Amniotic epithelial cell (primary cell): ENCODE results near the gene CATSPERD.

Experiments
- DNase-seq: peaks from one replicate; pipeline ENCODE4 v3.0.0-alpha.2; 2010; ENCODE audit warnings: low read depth

The CATSPERD gene

DNA sequence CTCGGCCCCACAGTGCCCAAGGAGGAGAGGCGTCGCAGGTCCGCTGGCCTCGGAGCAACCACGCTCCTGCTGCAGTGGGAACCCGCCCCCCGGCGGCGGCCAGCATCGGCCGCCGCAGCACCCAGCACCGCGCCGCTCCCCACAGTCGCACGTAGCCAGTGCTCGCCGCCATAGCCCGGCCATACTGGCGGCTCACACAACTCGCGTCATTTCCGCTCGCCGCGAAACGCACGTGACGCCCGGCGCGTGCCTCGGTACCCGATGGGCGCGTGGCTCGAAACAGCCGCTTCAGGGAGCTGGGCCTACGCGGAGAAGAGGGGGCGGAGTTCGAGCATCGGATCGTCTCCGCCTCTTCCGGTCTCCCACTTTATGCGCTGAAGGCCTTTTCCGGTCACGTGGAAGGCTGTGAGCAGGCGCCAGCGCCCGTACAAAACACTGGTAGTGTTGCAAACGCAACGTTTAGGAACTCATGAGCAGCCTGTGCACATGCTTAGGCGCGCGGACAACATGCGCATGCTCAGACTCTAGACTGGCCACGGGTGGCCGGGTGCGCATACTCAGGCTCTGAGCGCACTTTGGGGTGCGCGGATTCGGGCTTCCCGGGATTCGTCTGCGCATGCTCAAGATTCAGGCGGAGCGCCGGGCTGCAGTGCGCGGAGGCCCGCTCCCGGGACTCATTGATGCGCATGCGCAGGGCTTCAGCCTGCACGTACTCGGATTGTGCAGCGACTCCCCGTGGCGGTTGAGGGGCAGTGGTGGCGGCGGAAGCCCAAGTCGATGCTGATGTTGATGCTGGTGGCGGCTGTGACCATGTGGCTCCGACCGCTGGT lies at the start of gene CATSPERD, which contains the start of gene LONP1:
Gene CATSPERD, plus strand, starts transcription at position 677 of the 830 bp plus-strand sequence. Its CDS starts 101 bp downstream, at position 778.
Gene LONP1, minus strand, starts transcription at position 186 of the 830 bp plus-strand sequence. Its CDS starts 14 bp downstream, at position 172.
- peak; percentile 97 for DNase-seq

- DNase-seq = no peak
Measured at GRCh38 chr19:5671600-5671999, 48.8 kb upstream of the CATSPERD start.

- DNase-seq = no peak
Measured at GRCh38 chr19:5672708-5673459, 47.6 kb upstream of the CATSPERD start.

DNA sequence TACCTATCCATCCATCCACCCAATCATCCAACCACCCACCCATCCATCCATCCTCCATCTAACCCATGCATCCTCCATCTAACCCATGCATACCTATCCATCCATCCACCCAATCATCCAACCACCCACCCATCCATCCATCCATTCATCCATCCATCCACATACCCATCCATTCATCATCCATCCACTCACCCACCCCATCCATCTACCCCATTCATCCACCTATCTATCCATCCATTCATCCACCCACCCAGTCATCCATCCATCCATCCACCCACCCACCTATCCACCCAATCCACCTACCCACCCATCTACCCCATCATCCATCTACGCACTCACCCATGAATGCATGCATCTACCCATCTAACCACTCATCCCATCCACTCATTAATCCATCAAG lies 46.7 kb upstream of the CATSPERD start:
- no peak for DNase-seq

DNA sequence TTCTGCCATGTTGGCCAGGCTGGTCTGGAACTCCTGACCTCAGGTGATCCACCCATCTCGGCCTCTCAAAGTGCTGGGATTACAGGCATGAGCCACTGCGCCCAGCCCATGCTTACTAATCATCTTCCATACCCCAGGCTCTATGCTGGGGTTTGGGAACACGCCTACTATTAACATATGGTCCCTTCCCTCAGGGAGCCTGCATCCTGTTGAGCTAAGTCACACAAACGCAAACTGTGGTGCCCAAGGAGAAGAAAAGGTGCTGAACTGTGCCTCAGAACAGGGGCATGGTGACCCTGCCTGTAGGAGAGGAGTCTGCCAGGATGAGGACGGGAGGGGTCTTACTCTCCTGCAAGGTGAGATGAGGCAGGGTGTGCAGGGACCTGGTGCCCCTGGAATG lies 45.7 kb upstream of the CATSPERD start:
- no peak for DNase-seq

DNA sequence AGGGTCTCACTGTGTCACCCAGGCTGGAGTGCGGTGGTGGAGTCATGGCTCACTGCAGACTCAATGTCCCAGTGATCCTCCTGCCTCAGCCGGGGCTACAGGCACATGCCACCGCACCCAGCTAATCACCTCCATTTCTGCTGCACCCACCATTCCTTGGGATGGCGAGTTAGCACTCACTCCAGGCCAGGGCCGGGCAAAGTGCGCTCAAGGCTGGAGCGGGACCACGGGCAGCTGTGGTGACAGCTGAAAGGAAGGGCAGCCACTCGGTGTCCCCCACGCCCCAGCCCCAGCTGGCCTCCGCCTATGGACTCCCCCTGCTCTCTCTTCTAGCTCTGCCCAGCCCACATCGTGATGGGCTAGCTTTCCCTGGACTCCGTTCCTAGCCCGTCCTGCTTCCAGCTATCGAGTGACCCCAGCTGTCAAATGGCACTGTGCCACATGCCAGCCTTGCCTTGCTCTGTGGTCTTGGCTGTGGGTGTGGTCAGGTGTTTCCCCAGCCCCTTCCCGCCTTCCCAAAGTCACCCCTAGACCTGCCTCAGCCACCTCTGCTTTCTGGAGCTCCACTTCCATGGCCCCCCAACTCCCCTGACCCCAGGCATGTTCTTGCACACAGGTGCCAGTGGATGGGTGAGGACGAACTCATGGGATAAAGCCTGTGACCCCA lies 44.2 kb upstream of the CATSPERD start:
- no peak for DNase-seq

GRCh38 chr19:5676772-5677105 lies 43.7 kb upstream of the CATSPERD start:
- DNase-seq = no peak

- no peak for DNase-seq
Measured at GRCh38 chr19:5677136-5677535, 43.3 kb upstream of the CATSPERD start.

GRCh38 chr19:5677580-5677979 lies 42.9 kb upstream of the CATSPERD start:
- DNase-seq = no peak

- DNase-seq = no peak
Measured at GRCh38 chr19:5678071-5678718, 42.2 kb upstream of the CATSPERD start.

DNA sequence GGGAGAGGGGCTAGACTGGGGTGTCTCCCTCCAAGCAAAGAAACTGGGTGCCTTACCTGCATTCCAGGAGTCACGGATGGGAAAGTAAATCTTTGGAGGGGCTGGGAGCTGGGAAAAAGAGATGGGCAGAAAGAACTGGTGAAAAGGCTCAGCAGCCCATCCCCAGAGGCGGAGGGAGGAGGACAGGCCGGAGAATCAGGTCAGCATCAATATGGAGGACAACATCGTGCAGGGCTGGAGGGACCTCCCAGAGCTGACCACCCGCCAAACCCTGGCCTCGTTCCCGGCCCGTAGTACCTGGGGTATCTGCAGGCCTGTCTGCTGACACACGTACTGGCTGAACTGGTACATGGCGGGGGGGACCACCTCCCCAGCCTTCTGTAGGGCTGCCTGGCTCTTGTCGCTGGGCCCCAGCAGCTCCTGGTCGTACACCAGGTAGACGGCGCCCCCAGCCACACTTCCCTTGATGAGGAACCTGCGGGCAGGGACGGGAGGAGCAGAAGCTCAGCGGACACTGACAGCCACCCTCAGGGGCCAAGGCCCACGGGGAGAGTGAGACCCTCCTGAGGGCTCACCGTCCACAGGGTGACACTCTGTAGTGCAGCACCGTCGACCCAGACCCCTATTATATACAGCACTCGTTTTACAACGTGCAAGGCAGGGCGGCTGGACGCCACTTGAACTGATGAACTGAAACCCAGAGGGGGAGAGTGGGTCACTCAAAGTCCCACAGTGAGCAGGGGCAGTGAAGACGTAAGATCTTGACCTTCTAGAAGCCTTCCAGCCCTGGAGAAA lies 41.0 kb upstream of the CATSPERD start:
- no peak for DNase-seq

DNA sequence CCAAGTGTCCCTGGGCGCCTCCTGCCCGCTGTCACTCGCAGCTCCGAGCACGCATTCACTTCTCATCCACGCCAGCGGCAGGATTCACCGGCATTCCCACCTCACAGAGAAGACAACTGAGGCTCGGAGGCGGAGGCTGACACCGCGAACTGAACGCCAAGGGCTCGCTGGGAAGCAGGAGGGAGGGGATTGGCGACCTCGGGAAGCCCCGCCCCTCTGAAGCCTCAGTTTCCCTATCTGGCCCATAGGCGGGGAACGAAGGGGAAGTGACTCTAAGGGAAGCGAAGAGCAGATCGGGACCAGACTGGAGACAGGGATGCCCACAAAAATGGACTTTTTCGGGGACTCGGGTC lies 40.4 kb upstream of the CATSPERD start:
- DNase-seq = peak; percentile 25

DNA sequence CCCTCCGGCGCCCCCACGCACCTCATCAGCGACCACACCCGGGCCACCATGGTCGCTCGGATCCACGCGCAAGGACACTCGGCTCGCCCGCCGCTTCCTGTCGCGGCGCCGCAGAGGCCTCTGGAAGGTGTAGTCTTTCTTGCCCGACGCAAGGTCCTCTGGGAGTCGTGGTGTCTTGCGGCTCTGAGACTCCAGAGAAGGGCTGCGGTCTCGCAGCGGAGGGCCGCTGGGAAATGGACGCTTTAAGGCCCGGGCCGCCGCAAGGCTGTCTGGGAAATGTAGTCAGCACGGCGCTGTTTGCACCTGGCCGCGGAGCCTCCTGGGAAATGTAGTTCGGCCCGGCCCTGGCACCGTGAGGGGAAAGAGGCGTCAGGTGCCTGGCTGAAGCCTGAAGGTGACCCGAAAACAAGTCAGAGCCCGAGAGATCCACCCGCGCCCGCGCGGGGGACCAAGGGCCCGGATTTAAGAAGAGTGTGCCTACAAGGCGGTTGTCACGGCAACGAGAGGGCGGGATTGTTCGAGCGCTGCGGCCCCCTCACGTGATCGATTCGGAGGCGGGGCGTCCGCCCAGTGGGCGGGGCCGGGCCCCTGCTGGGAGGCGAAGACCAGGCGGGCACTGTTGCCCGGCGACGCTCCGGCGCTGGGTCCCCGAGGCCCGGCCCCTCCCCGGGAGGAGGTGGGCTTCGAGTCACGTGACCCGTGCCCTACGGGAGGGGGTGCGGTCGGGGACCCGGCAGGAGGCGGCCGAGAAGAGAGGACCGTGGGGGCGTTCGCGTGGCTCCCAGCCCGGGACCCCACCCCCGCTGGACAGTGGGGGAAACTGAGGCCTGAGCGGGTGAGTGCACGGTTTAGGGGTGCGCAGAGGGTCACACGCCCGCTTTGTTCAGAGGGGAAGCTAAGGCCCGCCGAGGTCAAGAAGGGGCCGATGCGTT lies 39.7 kb upstream of the CATSPERD start, which contains the start of the genes HSD11B1L and MICOS13:
Gene HSD11B1L, plus strand, starts transcription at position 591 of the 932 bp plus-strand sequence. CDS start 3,806 bp downstream, outside the sequence.
Gene MICOS13, minus strand, starts transcription at position 80 of the 932 bp plus-strand sequence. Its CDS starts 30 bp downstream, at position 50.
- DNase-seq = peak; percentile 98

- DNase-seq = no peak
Measured at GRCh38 chr19:5681391-5682106, 38.9 kb upstream of the CATSPERD start.

- no peak for DNase-seq
Measured at GRCh38 chr19:5682107-5682482, 38.3 kb upstream of the CATSPERD start.

- peak; percentile 45 for DNase-seq
Measured at GRCh38 chr19:5683177-5683886, 37.1 kb upstream of the CATSPERD start.

DNA sequence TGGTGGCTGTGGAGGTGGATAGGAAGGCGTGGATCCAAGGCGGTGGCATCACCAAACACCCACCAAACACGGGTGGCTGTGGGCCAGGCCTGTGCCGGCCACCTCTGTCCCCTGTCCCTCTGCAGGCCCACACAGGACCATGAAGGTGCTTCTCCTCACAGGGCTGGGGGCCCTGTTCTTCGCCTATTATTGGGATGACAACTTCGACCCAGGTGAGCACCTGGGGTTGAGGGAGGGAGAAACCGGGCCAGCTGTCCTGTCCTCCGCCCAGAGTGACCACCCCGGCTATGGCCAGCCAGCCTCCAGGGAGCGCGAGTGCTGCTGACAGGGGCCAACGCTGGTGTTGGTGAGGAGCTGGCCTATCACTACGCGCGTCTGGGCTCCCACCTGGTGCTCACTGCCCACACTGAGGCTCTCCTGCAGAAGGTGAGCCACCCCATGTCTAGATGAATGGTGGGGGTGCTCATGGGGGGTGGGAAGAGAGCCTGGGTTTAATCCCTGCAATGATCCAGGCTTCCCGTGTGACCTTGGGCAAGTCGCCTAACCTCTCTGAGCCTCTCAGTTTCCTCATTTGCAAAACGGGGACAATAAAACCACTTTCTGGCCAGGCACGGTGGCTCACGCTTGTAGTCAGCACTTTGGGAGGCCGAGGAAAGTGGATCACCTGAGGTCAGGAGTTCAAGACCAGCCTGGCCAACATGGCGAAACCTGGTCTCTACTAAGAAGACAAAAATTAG lies 35.6 kb upstream of the CATSPERD start:
- DNase-seq = no peak

DNA sequence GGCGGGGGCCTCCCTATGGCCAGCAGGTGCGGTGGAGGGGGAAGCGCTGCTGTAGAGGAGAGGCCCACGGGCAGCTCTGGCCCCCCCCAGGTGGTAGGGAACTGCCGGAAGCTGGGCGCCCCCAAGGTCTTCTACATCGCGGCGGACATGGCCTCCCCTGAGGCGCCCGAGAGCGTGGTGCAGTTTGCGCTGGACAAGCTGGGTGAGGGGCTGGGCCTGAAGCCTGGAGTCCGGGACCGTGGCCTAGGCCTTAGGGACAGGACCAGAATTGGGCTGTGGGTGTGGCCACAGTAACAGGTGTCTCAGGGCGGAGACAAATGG lies 34.2 kb upstream of the CATSPERD start:
- DNase-seq = no peak
